NCI-H748 treated with DMSO at 0.1 percent for 48 hours (cell line): ENCODE measurements around the gene CDHR3.

ENCODE experiments used
- DNase-seq: peaks from one replicate; lab custom pipeline; 2025; lab: John Stamatoyannopoulos, UW

Gene CDHR3

GRCh38 chr7:106049139-106049752 is 86.2 kb downstream of the CDHR3 start:
- DNase-seq = no peak

DNA sequence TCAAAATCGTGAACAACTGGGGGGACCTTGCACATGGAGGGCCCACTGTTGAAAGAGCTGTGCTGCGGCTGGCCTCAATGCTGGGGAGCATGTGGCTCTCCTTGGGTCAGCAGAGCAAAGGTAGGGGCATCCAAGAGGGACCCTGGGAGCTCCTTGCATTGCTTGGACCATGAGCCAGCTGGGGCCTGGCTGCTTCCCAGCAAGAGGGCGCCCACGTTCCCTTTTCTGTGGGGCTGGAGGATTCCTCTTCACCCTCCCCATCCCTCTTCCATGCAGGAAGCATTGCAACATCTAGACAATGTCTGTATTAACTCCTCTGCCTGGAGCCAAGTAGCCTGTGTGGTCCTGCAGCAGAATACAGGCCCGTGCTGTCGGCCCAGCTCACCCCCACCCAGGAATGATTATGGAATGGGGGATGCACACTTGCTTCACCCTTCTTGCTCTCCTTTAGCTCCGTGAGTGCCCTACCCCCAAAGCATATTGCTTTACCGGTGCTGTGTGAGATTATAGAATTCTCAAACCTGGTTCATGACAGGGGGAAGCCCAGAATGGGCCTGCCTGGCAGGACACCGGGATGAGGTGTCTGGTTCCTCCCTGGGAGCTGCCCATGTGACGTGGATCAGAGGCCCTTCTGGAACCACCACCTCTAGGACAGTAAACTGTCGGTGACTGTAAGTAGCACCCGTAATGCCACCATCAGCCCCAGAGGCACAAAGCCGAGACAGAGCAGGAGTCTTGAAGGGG is 87.1 kb downstream of the CDHR3 start:
- no peak for DNase-seq

DNA sequence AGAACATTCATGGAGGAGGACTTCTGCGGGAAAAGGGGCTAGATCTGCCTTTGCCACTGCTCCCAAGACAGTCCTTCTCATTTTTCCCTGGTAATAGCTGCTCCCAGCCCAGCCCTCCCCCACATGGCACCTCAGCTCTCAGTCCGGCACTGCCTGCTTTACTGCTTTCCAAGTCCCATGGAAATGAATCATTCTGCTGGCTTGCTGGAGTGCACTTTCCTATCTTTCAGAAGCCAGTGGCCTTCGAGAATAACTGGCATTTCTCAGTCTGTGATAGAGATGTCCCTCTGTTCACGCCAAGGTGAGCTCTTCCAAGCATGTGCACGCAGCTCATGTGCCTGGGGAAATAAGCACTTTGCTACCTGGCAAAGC is 87.7 kb downstream of the CDHR3 start:
- no peak for DNase-seq

GRCh38 chr7:106052681-106053080 is 89.6 kb downstream of the CDHR3 start:
- DNase-seq = no peak

DNA sequence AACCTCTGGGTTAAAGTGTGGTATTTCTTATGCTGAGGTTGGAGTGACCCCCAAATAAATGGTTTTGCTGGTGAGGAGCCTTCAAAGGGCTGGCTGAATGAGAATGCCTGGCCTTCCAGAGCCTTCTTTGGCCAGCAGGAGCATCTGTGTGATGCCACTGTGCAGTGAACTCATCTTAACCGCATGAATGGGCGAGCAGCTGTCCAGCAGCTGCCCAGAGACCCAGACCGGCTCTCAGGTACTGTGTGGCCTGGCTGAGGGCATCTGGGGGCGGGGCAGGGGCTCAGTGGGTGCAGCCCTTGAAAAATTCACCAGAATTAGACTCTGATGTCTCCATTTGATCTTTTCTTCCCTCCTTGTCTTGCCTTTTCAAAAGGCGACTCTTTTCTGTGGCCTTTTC is 90.0 kb downstream of the CDHR3 start:
- DNase-seq = no peak

DNA sequence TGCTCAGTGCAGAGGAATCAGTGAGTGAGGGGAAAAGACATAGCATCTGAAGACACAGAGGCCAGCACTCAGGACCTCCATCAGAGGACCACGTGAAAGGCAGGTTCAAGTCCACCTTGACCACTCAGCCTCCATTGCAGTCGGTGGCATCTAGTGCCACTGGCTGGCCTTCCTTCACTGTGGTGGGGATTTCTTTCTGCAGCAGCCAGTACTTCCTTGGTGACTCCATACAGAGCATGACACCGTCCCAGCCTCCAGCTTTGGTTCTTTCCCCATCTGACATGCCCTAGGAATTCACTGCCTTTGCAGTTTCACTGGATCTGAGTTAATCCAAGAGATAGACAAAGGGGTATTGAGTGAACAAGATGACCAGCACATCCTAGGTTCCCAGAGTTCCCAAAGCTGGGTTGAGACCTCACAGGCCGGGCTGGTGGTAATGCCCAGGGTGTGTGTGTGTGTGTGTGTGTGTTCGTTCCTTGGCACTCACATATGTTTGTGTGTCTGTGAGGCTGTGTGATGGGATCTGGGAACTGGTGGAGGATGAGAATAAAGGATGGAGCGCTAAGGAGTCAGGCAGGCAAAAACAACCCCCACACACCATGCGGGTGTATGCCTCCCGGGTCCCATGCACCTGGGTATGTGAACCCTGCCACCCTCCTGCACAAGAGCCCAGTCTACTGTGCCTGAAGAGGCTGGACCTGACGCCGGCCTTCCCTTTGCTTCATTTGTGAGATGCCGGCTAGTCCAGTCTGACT is 91.3 kb downstream of the CDHR3 start:
- DNase-seq = no peak

- no peak for DNase-seq
These were observed 92.0 kb downstream of the CDHR3 start for GRCh38 chr7:106054971-106055532.

- DNase-seq = peak; percentile 56
These were observed 93.6 kb downstream of the CDHR3 start for GRCh38 chr7:106056513-106057203.

GRCh38 chr7:106057204-106057961 is 94.3 kb downstream of the CDHR3 start:
- DNase-seq = no peak

GRCh38 chr7:106057962-106058927 is 95.2 kb downstream of the CDHR3 start:
- no peak for DNase-seq

DNA sequence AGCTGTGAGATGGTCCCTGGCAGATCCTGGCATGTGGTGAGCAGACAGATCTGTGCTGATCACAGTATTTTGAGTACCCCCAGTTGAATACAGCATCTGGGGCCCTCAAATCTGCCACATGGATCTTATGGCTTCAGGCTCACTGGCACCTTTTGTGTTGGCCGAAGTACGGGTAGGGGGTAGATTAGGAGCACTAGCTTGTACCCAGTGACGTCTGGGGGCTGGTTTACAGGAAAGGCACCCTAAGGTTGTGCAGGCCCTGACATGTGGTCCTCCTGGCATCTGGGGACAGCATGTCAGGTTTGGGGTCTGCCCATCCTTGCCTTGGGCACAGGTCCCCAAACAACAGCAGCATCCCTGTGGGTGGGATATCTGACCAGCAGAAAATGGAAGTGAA is 95.9 kb downstream of the CDHR3 start:
- DNase-seq = no peak

GRCh38 chr7:106059556-106059955 is 96.5 kb downstream of the CDHR3 start:
- no peak for DNase-seq

DNA sequence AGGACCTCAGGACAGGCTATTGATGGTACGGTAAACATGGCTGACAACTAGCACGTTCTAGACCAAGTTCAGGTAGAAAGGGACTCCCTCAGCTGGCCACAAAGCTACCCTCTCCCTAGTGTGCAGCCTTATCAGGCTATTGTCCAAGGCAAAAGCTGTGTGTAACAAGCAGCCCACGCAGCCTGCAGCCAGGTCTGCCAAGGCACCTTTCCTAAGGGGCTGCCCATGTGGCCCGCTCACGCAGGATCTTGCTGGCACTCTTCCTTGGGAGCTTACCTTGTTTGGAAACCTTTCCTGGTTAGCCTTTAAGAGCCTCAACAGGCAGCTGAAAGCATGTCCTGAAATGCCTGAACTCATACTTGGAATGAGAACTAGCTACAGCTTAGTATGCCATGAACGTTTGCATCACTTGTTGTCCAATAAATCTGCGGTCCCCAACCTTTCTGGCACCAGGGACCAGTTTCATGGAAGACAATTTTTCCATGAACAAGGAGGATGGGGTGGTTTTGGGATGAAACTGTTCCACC is 97.4 kb downstream of the CDHR3 start:
- DNase-seq = no peak

GRCh38 chr7:106061301-106061979 is 98.4 kb downstream of the CDHR3 start:
- no peak for DNase-seq

DNA sequence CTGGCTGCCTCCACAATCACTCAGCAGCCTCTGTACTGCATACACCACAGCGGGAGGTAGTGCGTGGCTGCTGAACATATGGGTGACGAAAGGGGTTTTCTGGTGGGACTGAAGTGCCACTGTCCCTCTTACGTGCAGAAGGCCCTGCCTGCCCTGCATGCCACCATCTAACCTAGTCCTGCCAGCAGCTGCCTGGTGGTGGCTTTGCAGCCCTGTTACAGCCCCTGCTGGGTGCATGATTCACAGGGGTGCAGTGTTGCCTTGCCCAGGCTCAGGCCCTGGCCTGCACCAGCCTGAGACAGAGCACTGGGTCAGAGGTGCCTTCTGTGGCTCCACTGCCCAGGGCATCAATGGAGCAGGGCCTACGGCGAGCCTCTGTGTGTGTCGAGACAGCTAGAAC is 98.9 kb downstream of the CDHR3 start:
- DNase-seq = no peak

GRCh38 chr7:106062521-106062931 is 99.5 kb downstream of the CDHR3 start:
- peak; percentile 5 for DNase-seq

- no peak for DNase-seq
These were observed 100.0 kb downstream of the CDHR3 start for GRCh38 chr7:106063024-106063423.

DNA sequence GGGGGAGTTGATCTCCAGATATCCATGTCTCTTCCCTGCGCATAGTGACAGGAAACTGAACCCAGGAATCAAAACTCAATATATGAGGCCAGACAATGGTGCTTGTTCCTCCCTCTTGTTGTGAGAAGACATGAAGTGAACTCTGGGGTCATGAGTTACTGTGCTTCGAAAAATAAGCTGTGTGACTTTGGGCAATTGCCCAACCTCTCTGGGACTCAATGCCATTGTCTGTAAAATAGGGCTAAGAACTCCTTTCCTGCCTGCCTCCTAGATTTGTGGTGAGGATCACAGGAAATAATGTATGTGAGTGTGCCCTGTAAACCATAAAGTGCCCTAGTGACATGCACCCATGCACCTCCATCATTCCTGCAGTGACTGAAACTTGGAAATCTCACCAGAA is 100.6 kb downstream of the CDHR3 start:
- no peak for DNase-seq

DNA sequence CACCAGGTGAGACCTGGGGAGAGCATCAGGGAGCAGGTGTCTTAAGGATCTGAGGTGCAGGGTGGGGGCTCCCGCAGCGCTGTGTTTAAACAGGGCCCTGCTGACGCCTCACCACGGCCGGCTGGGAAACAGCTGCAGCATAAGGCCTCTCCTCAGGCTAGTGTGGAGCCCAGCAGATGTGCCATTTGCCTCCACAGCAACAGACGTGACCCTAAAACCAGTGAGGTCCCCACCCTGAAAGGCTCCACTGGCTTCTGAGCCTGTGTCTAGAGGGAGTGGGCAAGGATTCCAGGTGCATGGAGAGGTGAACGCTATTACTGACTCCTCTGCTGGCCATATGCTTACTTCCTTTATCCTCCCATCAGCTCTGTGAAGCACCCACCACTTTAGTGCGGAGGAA is 101.3 kb downstream of the CDHR3 start:
- no peak for DNase-seq
